Measurements from ENCODE around the gene ME3.

GRCh38 chr11:86696451-86696850, 24.0 kb upstream of the ME3 start:
- TF ChIP-seq CTCF (IDR thresholded peaks at IDR 0.05; ENCODE audit: low read length) = no peak
- TF ChIP-seq EZH2 (optimal IDR thresholded peaks at IDR 0.05; ENCODE audit: low read depth, low read length) = no peak

Data from MM.1S (cell line).